HCT116 (cell line): ENCODE results near the gene AVEN.

ENCODE experiments used
- EGR1 ChIP-seq: IDR thresholded peaks from 2 replicates; pipeline ENCODE4 v1.6.1; 2012; ENCODE audit warnings: low read depth
- EZH2phosphoT487 ChIP-seq: fragments of 200-600 bp; IDR thresholded peaks from 2 replicates; pipeline ENCODE4 v1.6.1; 2018; ENCODE audit warnings: antibody characterized with exemption, borderline replicate concordance
- TF ChIP-seq, protein P1 (sequence below), 3 experiments: fragments of 200-600 bp in 1 of 3; sonication (generic) in 1 of 3; IDR thresholded peaks in 2 of 3; conservative IDR thresholded peaks in 1 of 3; 2 replicates each; pipeline ENCODE4 v1.5.1; 2012 to 2017; ENCODE audit warnings: low read depth in 2 of 3, low read length in 2 of 3, antibody characterized with exemption in 1 of 3, borderline replicate concordance in 1 of 3, control low read depth in 1 of 3, mild to moderate bottlenecking in 1 of 3, mixed read lengths in 1 of 3, mixed run types in 1 of 3, moderate library complexity in 1 of 3; ENCODE audit not compliant: insufficient read depth in 1 of 3

DNA sequence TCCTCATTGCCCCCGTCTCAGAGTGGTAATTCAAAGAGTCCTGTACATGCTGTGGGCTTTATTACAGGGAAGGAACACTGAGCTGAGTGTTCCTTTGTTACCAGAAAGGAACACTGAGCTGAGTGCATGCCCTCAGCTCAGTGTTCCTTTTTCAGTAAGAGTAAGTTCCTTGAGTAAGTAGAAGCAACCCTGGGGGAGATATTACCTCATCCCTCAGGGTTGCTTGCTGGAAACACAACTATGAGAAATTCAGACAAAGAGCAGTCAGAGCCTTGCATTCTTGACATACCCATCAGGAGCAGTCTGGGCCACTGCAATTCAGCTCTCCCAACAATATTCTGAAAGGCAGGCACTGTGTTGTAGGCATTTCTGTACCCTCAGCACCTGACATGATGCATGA lies 53.7 kb downstream of the AVEN start:
- no peak for TF ChIP-seq EGR1
- TF ChIP-seq, protein P1, sequence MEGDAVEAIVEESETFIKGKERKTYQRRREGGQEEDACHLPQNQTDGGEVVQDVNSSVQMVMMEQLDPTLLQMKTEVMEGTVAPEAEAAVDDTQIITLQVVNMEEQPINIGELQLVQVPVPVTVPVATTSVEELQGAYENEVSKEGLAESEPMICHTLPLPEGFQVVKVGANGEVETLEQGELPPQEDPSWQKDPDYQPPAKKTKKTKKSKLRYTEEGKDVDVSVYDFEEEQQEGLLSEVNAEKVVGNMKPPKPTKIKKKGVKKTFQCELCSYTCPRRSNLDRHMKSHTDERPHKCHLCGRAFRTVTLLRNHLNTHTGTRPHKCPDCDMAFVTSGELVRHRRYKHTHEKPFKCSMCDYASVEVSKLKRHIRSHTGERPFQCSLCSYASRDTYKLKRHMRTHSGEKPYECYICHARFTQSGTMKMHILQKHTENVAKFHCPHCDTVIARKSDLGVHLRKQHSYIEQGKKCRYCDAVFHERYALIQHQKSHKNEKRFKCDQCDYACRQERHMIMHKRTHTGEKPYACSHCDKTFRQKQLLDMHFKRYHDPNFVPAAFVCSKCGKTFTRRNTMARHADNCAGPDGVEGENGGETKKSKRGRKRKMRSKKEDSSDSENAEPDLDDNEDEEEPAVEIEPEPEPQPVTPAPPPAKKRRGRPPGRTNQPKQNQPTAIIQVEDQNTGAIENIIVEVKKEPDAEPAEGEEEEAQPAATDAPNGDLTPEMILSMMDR (IDR thresholded peaks at IDR 0.05 in 2 of 3, conservative IDR thresholded peaks at IDR 0.05 in 1 of 3; ENCODE audit: borderline replicate concordance in 1 of 3, insufficient read depth in 1 of 3, low read depth in 2 of 3, low read length in 2 of 3), result no peak
- TF ChIP-seq EZH2phosphoT487, result no peak
